BE2C (cell line): ENCODE data around the gene CHRND.

Experiments
- DNase-seq: peaks from one replicate; pipeline ENCODE4 v3.0.0-alpha.2; 2020
- H3K27me3 ChIP-seq: fragments of 250-450 bp; sonication (Bioruptor Pico); 2 replicates; pipeline ENCODE4 v1.5.1; 2020; ENCODE audit warnings: mild to moderate bottlenecking
- H3K36me3 ChIP-seq: fragments of 250-450 bp; sonication (Bioruptor Pico); 2 replicates; pipeline ENCODE4 v1.5.1; 2020; ENCODE audit warnings: mild to moderate bottlenecking
- H3K4me1 ChIP-seq: fragments of 250-450 bp; sonication (Bioruptor Pico); 2 replicates; pipeline ENCODE4 v1.5.1; 2020
- H3K4me3 ChIP-seq: 2 replicates; pipeline ENCODE4 v1.5.1; 2011; ENCODE audit warnings: low read depth, low read length
- H3K9me3 ChIP-seq: fragments of 250-450 bp; sonication (Bioruptor Pico); 2 replicates; pipeline ENCODE4 v1.5.1; 2020
- CTCF ChIP-seq: IDR thresholded peaks from 2 replicates; pipeline ENCODE4 v1.5.1; 2012; ENCODE audit warnings: mild to moderate bottlenecking, low read depth, low read length

CHRND gene

DNA sequence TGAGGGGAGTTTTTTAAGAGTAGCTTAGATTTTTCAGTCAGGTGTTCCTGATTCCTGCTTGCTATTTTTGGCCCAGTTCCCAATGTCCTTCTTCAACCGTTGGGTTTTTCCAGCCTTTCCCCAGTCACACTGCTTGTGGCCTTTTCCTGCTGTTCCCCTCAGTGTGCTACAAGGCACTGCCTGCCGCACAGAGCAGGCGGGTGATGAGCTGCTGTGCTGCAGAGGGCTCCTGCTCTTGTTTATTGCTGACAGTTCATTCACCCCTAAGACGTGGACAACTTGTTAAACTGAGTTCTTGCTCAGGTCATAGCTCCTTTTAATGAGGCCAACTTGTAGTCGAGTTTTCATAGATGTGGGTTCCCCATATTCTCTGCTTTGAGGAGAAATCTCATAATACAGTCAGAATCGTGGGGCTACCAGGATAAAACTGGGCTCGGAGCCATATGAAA, 45.1 kb downstream of the CHRND start:
- TF ChIP-seq CTCF = no peak
- H3K36me3 ChIP-seq = peaks cover 65% of the 10 kb centered on the region

DNA sequence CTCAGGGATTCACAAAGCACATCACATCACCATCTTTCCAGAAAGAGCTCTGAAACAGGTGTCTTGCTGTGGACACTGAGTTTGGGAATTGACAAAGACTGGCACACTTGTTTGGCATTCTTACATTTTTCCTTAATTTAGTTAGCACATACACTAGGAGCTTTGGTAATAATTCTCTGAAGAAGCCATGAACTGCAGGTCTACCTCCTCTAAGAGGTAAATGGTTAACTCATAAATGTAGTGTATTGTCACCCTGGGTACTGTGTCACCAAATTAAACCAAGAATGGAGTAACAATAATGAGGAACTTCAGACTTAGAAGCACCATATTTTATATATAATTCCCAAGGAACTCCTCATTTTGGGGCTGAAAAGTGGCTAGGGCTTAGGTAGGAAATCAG, 47.1 kb downstream of the CHRND start:
- no peak overlapping the region for H3K4me3 ChIP-seq
- TF ChIP-seq CTCF = no peak
- DNase-seq = no peak
- H3K36me3 ChIP-seq = peaks cover 45% of the 10 kb centered on the region
- H3K27me3 ChIP-seq = no peaks in the 10 kb centered on the region
- H3K4me1 ChIP-seq = no peaks in the 10 kb centered on the region
- no peaks in the 10 kb centered on the region for H3K9me3 ChIP-seq

More for the DNA sequence above, 45.1 kb downstream of the CHRND start:
- Histone ChIP-seq H3K4me1 (no peaks in the 10 kb centered on the region), H3K27me3 (no peaks in the 10 kb centered on the region), H3K9me3 (no peaks in the 10 kb centered on the region), H3K4me3 (no peak overlapping the region)
- no peak for DNase-seq

DNA sequence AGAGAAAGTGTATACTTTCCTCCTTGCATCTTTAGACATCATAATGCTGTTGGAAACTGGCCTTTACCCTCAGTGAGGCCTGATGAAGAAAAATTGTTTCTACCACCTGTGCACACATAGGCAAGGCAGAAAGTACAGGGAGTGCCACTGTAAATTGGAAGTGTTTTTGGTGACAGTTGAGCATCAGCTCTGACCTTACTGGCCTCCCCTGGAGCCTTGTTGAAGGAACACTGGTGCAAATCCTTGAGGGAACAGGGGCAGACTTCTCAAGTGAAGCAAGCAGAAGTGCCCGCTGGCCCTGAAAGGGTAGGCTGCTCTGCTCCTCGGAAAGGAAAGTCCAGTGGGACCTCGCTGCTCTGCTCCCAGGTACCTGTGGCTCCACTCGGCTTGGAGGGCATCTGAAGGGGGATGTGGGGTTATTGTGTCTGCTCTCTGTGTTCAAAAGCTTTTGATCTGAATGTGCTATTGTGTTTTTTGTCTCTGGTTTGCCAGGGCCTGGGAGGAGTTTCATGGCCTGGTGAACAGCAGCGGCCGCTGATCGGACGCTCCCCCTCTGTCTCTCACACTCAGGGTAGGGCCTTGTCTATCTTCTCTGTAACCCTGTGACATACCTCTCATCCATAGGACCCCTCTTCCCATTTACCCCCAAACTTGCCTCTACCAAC, 47.9 kb downstream of the CHRND start:
- no peak for DNase-seq
- no peaks in the 10 kb centered on the region for H3K4me1 ChIP-seq
- no peak overlapping the region for H3K4me3 ChIP-seq
- no peaks in the 10 kb centered on the region for H3K9me3 ChIP-seq
- H3K27me3 ChIP-seq = no peaks in the 10 kb centered on the region
- no peak for TF ChIP-seq CTCF
- peaks cover 36% of the 10 kb centered on the region for H3K36me3 ChIP-seq

DNA sequence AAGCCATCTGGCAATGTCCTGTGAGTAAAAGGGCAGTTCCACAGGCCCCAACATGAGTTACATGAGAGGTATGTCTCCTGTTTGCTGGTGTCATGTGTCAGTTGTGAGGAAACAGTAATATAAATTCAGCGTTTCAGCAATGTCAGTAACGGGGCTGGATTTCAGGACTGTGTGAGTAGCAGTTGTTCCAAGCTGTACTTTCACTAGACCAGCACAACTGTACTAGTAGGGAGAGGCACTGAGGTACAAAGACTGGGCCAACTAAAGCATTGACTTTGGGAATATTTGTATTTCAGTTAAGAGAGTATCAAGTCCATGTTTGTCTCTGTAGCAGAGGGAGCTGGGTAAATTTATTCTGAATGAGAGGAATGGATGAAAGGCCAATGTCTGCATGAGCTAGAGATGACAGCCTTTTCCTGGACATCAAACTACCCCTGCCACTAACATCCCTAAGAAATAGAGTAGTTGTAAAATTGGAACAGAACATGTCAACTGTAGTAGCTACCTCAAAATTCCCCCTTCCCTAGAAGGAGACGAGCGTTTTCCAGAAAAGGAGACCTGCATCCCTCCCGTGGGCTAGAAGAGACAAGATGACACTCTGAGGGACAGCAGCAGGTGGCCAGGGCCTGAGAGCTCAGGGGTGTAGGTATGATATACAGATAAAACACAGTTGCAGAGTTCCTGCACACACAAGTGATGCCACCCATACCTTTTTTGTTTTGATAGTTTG, 48.9 kb downstream of the CHRND start:
- no peaks in the 10 kb centered on the region for H3K9me3 ChIP-seq
- no peak overlapping the region for H3K4me3 ChIP-seq
- H3K27me3 ChIP-seq = no peaks in the 10 kb centered on the region
- no peaks in the 10 kb centered on the region for H3K4me1 ChIP-seq
- TF ChIP-seq CTCF = no peak
- H3K36me3 ChIP-seq = peaks cover 27% of the 10 kb centered on the region
- no peak for DNase-seq

- no peak for DNase-seq
- H3K9me3 ChIP-seq = no peaks in the 10 kb centered on the region
- H3K4me1 ChIP-seq = no peaks in the 10 kb centered on the region
- peaks cover 22% of the 10 kb centered on the region for H3K36me3 ChIP-seq
- no peak for TF ChIP-seq CTCF
- no peaks in the 10 kb centered on the region for H3K27me3 ChIP-seq
- H3K4me3 ChIP-seq = no peak overlapping the region
Measured at GRCh38 chr2:232575404-232575746, 49.4 kb downstream of the CHRND start.

DNA sequence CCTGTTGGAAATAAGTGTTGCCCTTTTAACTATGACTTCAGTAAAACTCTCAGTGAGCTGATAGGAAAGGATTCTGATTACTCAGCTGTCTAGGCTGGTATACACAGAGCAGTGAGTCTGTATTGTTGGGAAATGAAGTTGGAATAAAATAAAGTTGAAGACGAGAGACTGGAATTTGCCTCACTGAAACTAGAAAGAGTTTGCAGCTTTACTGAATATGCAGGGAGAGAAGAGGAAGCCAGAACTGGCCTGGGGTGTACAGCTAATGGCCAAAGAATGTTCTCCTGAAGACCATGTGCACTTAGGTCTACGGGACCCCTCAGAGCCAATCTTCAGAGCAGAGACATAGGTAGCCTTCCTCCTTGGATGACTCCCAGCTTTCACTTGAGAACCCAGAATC, 51.0 kb downstream of the CHRND start:
- H3K27me3 ChIP-seq = no peaks in the 10 kb centered on the region
- TF ChIP-seq CTCF = no peak
- H3K4me3 ChIP-seq = no peak overlapping the region
- H3K36me3 ChIP-seq = peaks cover 13% of the 10 kb centered on the region
- DNase-seq = no peak
- H3K4me1 ChIP-seq = no peaks in the 10 kb centered on the region
- H3K9me3 ChIP-seq = no peaks in the 10 kb centered on the region
